IMR-90 (cell line): ENCODE data around the gene E2F4.

Experiments used
- FOS ChIP-seq: fragments of 150-350 bp; IDR thresholded peaks from 2 replicates; pipeline ENCODE4 v1.6.1; 2016; ENCODE audit warnings: low read depth, low read length
- POLR2A ChIP-seq: IDR thresholded peaks from 2 replicates; pipeline ENCODE4 v1.6.1; 2012; ENCODE audit warnings: mild to moderate bottlenecking, low read depth, low read length
- TF ChIP-seq, protein P1 (sequence below): fragments of 150-350 bp; IDR thresholded peaks from 2 replicates; pipeline ENCODE4 v1.6.1; 2016; ENCODE audit warnings: low read depth, mild to moderate bottlenecking, low read length, moderate library complexity, borderline replicate concordance
- TF ChIP-seq, protein P2 (sequence below): conservative IDR thresholded peaks from 2 replicates; pipeline ENCODE4 v1.5.1; 2012; ENCODE audit warnings: mild to moderate bottlenecking, low read depth, low read length, improper control_type of control experiment

DNA sequence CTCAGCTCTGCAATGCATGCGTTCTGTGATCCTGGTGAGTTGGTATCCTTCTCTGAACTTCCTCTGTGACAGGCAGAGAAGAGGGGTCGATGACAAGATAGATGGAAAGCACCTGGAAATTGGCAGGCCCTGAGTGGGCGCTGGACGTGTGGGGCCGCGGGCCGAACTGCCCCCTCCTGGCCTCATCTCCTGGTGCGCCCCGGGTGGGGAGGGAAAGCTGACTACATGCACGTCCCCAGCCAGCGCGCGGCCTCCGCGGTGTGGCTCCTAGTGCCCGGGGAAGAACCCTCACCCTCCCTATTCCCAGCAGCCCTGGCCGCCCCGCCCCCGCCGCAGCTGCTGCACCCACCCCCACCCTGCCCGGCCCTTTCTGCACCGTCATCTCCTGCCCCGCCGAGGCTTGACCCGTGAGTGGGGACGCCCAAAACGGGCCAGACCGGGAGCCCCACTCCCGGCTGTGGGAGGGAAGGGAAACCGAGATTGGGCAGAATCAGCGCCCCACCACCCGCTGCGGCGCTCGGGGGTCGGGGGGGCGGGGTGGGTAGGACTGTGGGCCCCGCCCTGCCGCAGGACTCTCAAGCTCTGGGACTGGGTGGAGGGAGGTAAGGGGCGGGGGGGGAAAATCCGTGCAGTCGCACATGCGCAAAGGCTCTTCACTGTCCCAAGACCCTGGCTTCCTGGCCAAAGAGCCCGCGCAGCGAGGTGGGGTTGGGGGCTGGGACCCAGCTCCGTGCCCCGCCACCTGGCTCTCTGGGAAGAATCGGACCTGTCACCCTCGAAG, 21.6 kb upstream of the E2F4 start, which contains the start of gene NOL3:
- TF ChIP-seq, protein P1, sequence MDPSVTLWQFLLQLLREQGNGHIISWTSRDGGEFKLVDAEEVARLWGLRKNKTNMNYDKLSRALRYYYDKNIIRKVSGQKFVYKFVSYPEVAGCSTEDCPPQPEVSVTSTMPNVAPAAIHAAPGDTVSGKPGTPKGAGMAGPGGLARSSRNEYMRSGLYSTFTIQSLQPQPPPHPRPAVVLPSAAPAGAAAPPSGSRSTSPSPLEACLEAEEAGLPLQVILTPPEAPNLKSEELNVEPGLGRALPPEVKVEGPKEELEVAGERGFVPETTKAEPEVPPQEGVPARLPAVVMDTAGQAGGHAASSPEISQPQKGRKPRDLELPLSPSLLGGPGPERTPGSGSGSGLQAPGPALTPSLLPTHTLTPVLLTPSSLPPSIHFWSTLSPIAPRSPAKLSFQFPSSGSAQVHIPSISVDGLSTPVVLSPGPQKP = no peak
- TF ChIP-seq, protein P2, sequence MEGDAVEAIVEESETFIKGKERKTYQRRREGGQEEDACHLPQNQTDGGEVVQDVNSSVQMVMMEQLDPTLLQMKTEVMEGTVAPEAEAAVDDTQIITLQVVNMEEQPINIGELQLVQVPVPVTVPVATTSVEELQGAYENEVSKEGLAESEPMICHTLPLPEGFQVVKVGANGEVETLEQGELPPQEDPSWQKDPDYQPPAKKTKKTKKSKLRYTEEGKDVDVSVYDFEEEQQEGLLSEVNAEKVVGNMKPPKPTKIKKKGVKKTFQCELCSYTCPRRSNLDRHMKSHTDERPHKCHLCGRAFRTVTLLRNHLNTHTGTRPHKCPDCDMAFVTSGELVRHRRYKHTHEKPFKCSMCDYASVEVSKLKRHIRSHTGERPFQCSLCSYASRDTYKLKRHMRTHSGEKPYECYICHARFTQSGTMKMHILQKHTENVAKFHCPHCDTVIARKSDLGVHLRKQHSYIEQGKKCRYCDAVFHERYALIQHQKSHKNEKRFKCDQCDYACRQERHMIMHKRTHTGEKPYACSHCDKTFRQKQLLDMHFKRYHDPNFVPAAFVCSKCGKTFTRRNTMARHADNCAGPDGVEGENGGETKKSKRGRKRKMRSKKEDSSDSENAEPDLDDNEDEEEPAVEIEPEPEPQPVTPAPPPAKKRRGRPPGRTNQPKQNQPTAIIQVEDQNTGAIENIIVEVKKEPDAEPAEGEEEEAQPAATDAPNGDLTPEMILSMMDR = peak; percentile 22; the same call in 1 of the 2 replicates
- TF ChIP-seq FOS = no peak
- TF ChIP-seq POLR2A = peak; percentile 45; the same call in 1 of the 2 replicates
